Activated CD8-positive, alpha-beta T cell treated with anti-CD3 and anti-CD28 coated beads, Interleukin-2, amount 10 ng/mL, durations not matched to agents 7 days and 5 days (primary cell): ENCODE data around the gene IFNL4. TPM values are rescaled to one million over a fixed set of nuclear protein-coding genes. Genes with fewer than 3 reads are reported as not detected.
"Not testable (repeated sequence)": the region's sequence is repeated elsewhere in the genome, so short reads cannot be mapped to it uniquely, and the experiment has no call there.

Experiments
- ATAC-seq: fragments of 150-1000 bp; cut with Tn5 transposase; one replicate; pipeline ENCODE4 v1.10.0; 2021; ENCODE audit warnings: moderate library complexity
- CTCF ChIA-PET: fragments of 350-600 bp; sonication (Branson Sonifier 250); formaldehyde crosslinking; loops from one replicate; lab custom pipeline; 2021; ENCODE audit warnings: antibody characterized with exemption; lab: Charles Lee
- POLR2A ChIA-PET: fragments of 350-600 bp; sonication (Branson Sonifier 250); formaldehyde crosslinking; loops from one replicate; lab custom pipeline; 2021; ENCODE audit warnings: antibody characterized with exemption; lab: Charles Lee
- DNase-seq: peaks from one replicate; pipeline ENCODE4 v3.0.0-alpha.2; 2020
- H3K27ac Mint-ChIP-seq: one replicate; pipeline ENCODE4 v1.8.0; 2021; ENCODE audit warnings: mild to moderate bottlenecking, mixed read lengths
- H3K27me3 Mint-ChIP-seq: one replicate; pipeline ENCODE4 v1.8.0; 2021; ENCODE audit warnings: low read depth, mixed read lengths
- H3K36me3 Mint-ChIP-seq: one replicate; pipeline ENCODE4 v1.8.0; 2021; ENCODE audit warnings: low read depth, mixed read lengths
- H3K4me1 Mint-ChIP-seq: one replicate; pipeline ENCODE4 v1.8.0; 2021; ENCODE audit warnings: low read depth, mixed read lengths
- H3K4me3 Mint-ChIP-seq: one replicate; pipeline ENCODE4 v1.8.0; 2021; ENCODE audit warnings: mild to moderate bottlenecking, mixed read lengths
- H3K9me3 Mint-ChIP-seq: one replicate; pipeline ENCODE4 v1.8.0; 2022; ENCODE audit warnings: mixed read lengths; ENCODE audit not compliant: insufficient read depth
- total RNA-seq, 2 experiments: library from RNA; stranded (reverse); gene quantifications; one replicate each; pipeline ENCODE4 v1.2.3, GENCODE V29; 2021

The IFNL4 gene
- total RNA-seq, 2 experiments from 2014 or later: not detected

- POLR2A ChIA-PET: no interaction called here
These were observed 21.6 kb upstream of the IFNL4 start for GRCh38 chr19:39270036-39270871.

DNA sequence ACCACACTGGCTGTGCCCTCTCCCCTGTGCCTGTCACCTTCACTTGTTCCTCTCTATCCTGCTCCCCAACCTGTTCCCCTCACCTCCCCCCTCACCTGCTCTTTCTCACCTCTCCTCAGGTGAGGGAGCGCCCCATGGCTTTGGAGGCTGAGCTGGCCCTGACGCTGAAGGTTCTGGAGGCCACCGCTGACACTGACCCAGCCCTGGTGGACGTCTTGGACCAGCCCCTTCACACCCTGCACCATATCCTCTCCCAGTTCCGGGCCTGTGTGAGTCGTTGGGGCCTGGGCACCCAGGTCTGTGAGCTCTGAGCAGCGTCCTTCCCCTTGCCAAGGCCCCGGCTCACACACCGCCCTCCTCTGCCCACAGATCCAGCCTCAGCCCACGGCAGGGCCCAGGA lies 20.7 kb upstream of the IFNL4 start:
- H3K9me3 Mint-ChIP-seq, H3K27ac Mint-ChIP-seq, H3K4me1 Mint-ChIP-seq, H3K36me3 Mint-ChIP-seq, CTCF ChIA-PET, POLR2A ChIA-PET, H3K4me3 Mint-ChIP-seq, ATAC-seq, DNase-seq: not testable (repeated sequence)
- peaks cover 18% of the 10 kb centered on the region for H3K27me3 Mint-ChIP-seq

More at GRCh38 chr19:39270036-39270871, 21.6 kb upstream of the IFNL4 start:
- Mint-ChIP-seq H3K27ac (peak overlapping the region; percentile 32), H3K4me1 (no peaks in the 10 kb centered on the region), H3K9me3 (no peaks in the 10 kb centered on the region), H3K27me3 (peaks cover 15% of the 10 kb centered on the region), H3K4me3 (no peak overlapping the region), H3K36me3 (no peaks in the 10 kb centered on the region)
- ATAC-seq (no peak), DNase-seq (no peak)
- CTCF ChIA-PET: interaction anchor here (0.9 kb wide), 1 partner anchor 84 kb away, joined by 3 read pairs; no protein-coding TSS in a partner anchor

- H3K4me1 Mint-ChIP-seq, CTCF ChIA-PET, H3K4me3 Mint-ChIP-seq, H3K9me3 Mint-ChIP-seq, ATAC-seq, DNase-seq, H3K36me3 Mint-ChIP-seq: not testable (repeated sequence)
- H3K27ac Mint-ChIP-seq: peak overlapping the region; percentile 33
- POLR2A ChIA-PET: interaction anchor here (0.6 kb wide), 1 partner anchor 13 kb away, joined by 3 read pairs; no protein-coding TSS in a partner anchor
- peaks cover 22% of the 10 kb centered on the region for H3K27me3 Mint-ChIP-seq
These were observed 20.0 kb upstream of the IFNL4 start for GRCh38 chr19:39268531-39269223.

DNA sequence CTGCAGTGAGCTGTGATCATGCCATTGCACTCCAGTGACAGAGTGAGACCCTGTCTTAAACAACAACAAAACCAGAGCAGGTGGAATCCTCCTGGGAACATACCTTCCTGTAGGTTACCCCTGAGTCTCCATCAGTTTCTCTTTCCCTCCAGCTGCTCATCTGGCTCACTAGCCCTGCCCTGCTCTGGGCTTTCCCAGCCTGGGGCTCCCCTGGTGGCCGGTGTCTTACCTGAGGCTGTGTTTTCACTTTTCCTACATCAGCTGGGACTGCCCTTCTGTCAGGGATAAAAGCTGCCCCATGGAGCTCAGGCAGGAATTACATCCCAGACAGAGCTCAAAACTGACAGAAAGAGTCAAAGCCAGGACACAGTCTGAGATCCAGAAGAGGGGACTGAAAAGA lies 19.4 kb upstream of the IFNL4 start, which contains the start of gene IFNL2:
TSS of gene IFNL2 (plus strand) at position 312 of the 400 bp plus-strand sequence. CDS start 173 bp downstream, outside the sequence.
- H3K27me3 Mint-ChIP-seq: peaks cover 25% of the 10 kb centered on the region
- ATAC-seq: peak; percentile 70
- H3K36me3 Mint-ChIP-seq, H3K9me3 Mint-ChIP-seq, H3K4me3 Mint-ChIP-seq, H3K4me1 Mint-ChIP-seq, DNase-seq, CTCF ChIA-PET: not testable (repeated sequence)
- POLR2A ChIA-PET: interaction anchor here (0.6 kb wide), 1 partner anchor 14 kb away, joined by 3 read pairs; no protein-coding TSS in a partner anchor
- peak within 1 kb of the TSS; percentile 33 for H3K27ac Mint-ChIP-seq

DNA sequence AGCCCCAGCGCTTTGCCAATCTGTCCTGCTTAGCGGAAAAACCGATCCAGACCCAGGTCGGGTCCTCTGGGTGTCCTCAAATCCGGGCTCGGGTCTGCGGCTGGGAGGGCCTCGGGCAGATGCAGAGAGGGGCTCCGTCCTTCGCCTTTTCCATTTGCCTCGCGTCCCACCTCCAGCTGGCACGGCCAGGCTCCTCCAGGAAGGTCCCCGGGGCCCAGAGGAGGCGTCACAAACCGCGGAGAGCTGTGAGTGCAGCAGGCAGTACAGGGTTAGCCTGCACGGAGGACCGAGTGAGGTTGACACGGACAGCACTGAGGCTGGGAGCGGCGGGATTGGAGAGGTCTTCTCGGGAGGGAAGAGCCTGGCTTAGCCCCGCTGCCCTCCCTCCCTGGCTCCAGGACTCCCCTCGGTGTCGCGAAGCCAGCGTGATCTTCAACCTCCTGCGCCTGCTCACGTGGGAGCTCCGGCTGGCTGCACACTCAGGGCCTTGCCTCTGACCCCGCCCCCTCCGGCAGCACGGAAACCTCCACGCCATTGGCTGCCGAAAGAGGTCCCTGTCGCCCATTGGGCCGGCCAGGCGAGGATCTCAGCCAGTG lies 16.8 kb upstream of the IFNL4 start:
- Mint-ChIP-seq H3K4me3 (no peak overlapping the region), H3K4me1 (no peaks in the 10 kb centered on the region), H3K27me3 (peaks cover 35% of the 10 kb centered on the region), H3K36me3 (no peaks in the 10 kb centered on the region), H3K27ac (no peak overlapping the region), H3K9me3 (no peaks in the 10 kb centered on the region)
- DNase-seq (no peak), ATAC-seq (no peak)
- POLR2A ChIA-PET: interaction anchor here (1.1 kb wide), 1 partner anchor 32 kb away, joined by 3 read pairs; no protein-coding TSS in a partner anchor
- CTCF ChIA-PET: no interaction called here

GRCh38 chr19:39264306-39265290 lies 15.9 kb upstream of the IFNL4 start:
- Mint-ChIP-seq H3K4me1 (no peaks in the 10 kb centered on the region), H3K36me3 (no peaks in the 10 kb centered on the region), H3K4me3 (no peak overlapping the region), H3K27ac (no peak overlapping the region), H3K27me3 (peaks cover 41% of the 10 kb centered on the region), H3K9me3 (no peaks in the 10 kb centered on the region)
- DNase-seq (no peak), ATAC-seq (peak; percentile 31)
- CTCF ChIA-PET: no interaction called here
- POLR2A ChIA-PET: interaction anchor here (1.1 kb wide), 1 partner anchor 33 kb away, joined by 3 read pairs; no protein-coding TSS in a partner anchor

DNA sequence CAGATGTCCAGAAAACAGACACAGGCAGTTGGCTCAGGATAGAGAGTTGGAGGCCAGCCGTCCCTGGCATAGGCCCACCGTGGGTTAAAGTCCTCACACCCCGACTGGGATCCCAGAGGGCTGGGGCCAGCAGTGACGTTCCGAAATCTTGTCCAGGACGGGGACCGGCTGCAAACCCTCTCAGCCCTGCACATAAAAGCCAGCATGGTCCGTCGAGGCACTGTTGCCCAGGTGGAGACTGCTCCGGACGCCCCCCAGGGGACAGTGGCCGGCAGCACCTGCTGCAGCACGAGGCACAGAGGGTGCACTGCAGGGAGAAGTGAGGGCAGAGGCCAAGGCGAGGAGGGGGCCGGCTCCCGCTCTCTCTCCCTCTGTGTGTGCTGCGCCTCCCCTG lies 15.3 kb upstream of the IFNL4 start:
- H3K9me3 Mint-ChIP-seq: no peaks in the 10 kb centered on the region
- ChIA-PET POLR2A (no interaction called here), CTCF (no interaction called here)
- no peaks in the 10 kb centered on the region for H3K4me1 Mint-ChIP-seq
- no peak for DNase-seq
- no peak overlapping the region for H3K27ac Mint-ChIP-seq
- H3K36me3 Mint-ChIP-seq: no peaks in the 10 kb centered on the region
- no peak for ATAC-seq
- H3K27me3 Mint-ChIP-seq: peaks cover 42% of the 10 kb centered on the region
- no peak overlapping the region for H3K4me3 Mint-ChIP-seq

- Mint-ChIP-seq H3K9me3 (no peaks in the 10 kb centered on the region), H3K36me3 (no peaks in the 10 kb centered on the region), H3K27ac (no peak overlapping the region), H3K4me1 (no peaks in the 10 kb centered on the region), H3K27me3 (peaks cover 42% of the 10 kb centered on the region), H3K4me3 (no peak overlapping the region)
- POLR2A ChIA-PET: interaction anchor here (0.6 kb wide), 1 partner anchor 1169 kb away, joined by 3 read pairs; no protein-coding TSS in a partner anchor
- no peak for ATAC-seq
- no peak for DNase-seq
- CTCF ChIA-PET: no interaction called here
These were observed 13.8 kb upstream of the IFNL4 start for GRCh38 chr19:39262496-39262895.

DNA sequence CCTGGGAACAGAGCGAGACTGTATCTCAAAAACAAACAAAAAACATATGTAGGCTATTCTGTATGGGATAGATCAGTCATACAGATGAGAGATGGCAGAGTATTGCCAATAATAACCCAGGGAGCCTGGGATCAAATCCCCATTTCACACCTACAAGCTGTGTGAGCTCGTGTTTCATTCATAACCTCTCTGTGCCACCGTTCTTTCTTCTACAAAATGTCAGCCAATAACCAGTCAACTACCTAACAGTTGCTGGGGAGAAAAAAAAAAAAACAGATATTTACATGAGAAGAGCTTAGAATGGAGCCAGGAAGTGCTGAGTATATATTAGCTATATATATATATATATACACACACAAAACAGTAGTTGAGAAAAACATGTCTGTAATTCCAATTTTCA lies 13.0 kb upstream of the IFNL4 start:
- Mint-ChIP-seq H3K9me3 (no peaks in the 10 kb centered on the region), H3K27me3 (peaks cover 44% of the 10 kb centered on the region), H3K4me3 (no peak overlapping the region), H3K4me1 (no peaks in the 10 kb centered on the region), H3K36me3 (no peaks in the 10 kb centered on the region), H3K27ac (no peak overlapping the region)
- CTCF ChIA-PET: interaction anchor here (0.8 kb wide), 1 partner anchor 10 kb away, joined by 3 read pairs; no protein-coding TSS in a partner anchor
- no peak for DNase-seq
- ATAC-seq: no peak
- POLR2A ChIA-PET: interaction anchor here (0.6 kb wide), 1 partner anchor 1168 kb away, joined by 3 read pairs; no protein-coding TSS in a partner anchor

DNA sequence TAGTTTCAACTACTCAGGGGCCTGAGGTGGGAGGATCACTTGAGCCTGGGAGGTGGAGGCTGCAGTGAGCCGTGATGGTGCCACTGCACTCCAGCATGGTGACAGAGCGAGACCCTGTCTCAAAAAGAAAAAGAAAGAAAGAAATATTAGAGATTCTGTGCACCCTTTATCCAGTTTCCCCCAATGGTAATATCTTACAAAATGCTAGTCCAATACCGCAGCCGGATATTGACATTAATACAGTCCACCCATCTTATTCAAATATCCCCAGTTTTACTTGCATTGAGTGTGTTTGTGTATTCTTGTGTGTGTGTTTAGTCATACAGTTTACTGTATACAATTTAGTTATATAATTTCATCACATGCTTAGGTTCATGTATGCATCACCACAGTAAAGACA lies 8.6 kb upstream of the IFNL4 start:
- DNase-seq (no peak), ATAC-seq (no peak)
- Mint-ChIP-seq H3K27me3 (peaks cover 20% of the 10 kb centered on the region), H3K9me3 (no peaks in the 10 kb centered on the region), H3K4me3 (no peak overlapping the region), H3K27ac (no peak overlapping the region), H3K4me1 (peaks cover 8% of the 10 kb centered on the region), H3K36me3 (no peaks in the 10 kb centered on the region)
- ChIA-PET CTCF (no interaction called here), POLR2A (no interaction called here)
